HG02610 (cell line): ENCODE data around the gene CALD1.
A peak's percentile ranks its signal among the peaks of the same experiment; 100 is the strongest.
"Not testable (repeated sequence)": the region's sequence is repeated elsewhere in the genome, so short reads cannot be mapped to it uniquely, and the experiment has no call there.

ENCODE experiments used
- ATAC-seq: cut with Tn5 transposase; IDR thresholded peaks from one replicate; pipeline ENCODE4 v1.9.1; 2021; ENCODE audit warnings: mild to moderate bottlenecking, moderate library complexity; ENCODE audit not compliant: unreplicated experiment

Gene CALD1

DNA sequence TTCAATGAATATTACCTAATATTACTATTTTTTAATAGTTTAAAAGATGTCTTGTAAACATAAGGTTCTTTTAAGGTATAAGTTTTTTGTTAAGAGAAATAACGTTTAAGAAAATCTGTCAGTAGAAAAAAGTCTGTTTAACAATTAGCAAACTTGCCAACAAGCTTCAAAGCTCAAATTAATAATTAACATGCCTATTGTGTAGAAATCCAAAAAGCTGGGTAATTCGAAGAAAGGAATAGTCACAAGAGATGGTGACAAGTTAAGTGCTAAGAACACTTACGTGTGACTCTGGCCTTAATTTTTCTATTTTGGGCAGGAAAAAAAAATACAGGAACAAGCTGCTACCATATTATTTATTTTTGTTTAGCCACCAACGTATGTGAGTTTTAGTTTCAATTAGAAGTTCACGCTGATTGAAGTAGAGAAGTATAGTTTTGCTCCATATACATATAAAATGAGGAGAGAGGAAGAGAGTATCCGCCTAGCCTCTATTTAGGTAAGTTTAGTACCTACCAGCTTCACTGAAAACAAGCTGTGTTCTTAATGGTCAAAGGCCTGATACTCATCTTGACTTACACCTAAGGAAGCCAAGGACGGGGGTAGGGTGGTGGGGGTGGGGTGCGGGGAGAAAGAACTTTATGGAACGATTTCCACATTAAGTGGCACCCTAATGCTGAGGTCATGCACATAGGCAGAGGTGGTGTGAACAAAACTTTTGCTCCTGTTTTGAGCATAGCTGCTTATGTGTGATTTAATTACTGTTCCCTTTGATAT, 163.4 kb downstream of the CALD1 start:
- no peak for ATAC-seq

- ATAC-seq: peak; percentile 60
Observed at GRCh38 chr7:134943785-134944400, 164.5 kb downstream of the CALD1 start.

DNA sequence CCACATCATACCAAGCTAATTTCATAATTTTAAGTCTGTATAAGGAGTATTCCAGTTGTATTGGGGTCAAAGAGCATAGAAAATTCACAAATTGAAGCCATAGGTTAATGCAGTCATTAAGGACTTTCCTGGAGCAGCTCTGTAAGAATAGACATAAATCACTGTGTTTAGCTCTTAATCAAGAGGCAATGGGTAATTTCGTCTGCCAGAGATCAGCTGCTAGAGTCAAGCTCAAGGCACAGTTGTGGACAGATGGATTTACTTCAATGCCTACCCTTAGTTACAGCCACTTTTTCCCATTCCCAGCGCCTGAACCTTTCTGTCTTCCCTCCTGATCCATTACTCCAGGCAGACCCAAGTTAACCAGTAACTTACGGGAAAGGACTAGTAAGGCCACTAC, 166.3 kb downstream of the CALD1 start:
- ATAC-seq: no peak

DNA sequence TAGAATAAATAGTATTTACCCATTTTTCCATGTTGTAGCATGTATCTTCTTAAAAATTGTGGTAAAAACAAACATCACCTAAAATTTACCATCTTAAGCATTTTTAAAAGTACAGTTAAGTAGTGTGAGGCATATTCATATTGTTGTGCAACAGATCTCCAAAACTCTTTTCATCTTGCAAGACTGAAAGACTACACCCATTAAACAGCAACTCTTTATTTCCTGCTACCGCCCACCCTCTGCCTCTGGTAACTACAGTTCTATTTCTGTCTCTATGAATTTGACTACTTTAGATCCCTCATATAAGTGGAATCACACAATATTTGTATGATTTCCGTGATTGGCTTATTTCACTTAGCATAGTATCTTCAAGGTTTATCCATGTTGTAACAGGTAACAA, 166.8 kb downstream of the CALD1 start:
- ATAC-seq: no peak

GRCh38 chr7:134947329-134947728, 167.9 kb downstream of the CALD1 start:
- ATAC-seq: no peak

GRCh38 chr7:134947831-134948230, 168.4 kb downstream of the CALD1 start:
- ATAC-seq: no peak

GRCh38 chr7:134948246-134948645, 168.8 kb downstream of the CALD1 start:
- ATAC-seq: no peak

- no peak for ATAC-seq
Observed at GRCh38 chr7:134948736-134949135, 169.3 kb downstream of the CALD1 start.

- no peak for ATAC-seq
Observed at GRCh38 chr7:134949171-134949570, 169.7 kb downstream of the CALD1 start.

GRCh38 chr7:134954197-134955082, 175.0 kb downstream of the CALD1 start:
- no peak for ATAC-seq

DNA sequence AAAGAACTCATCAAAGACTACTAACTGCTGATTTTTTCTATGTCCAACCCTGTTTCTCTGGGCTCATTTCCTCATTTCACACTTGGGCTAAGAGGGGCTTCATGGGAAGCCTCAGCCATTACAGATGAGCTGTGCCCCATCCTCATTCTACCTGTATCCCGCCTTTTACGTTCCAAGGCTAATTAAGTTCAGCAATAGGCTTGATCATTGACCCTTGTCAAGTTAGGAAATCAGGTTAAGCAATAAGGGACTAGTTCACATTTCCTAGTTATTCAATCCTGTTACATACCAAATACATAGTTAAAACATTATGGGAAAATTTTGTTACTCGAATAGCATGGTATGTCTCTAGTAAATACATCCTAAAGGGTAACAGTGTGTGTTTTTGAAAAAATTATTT, 177.6 kb downstream of the CALD1 start:
- no peak for ATAC-seq

DNA sequence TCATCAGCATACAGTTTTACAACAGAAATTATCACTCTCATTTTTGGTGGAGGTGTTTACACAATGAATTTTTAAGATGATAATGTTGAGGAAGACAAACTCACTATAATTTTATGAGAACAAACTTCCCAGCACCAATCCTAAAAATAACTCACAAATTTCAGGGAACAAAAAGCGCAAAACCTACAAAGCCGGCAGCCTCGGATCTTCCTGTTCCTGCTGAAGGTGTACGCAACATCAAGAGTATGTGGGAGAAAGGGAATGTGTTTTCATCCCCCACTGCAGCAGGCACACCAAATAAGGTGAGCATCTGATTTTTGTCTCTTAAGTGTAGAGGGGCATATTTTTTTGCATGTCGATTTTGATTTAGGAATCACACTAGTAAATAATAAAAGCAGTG, 180.4 kb downstream of the CALD1 start:
- no peak for ATAC-seq

DNA sequence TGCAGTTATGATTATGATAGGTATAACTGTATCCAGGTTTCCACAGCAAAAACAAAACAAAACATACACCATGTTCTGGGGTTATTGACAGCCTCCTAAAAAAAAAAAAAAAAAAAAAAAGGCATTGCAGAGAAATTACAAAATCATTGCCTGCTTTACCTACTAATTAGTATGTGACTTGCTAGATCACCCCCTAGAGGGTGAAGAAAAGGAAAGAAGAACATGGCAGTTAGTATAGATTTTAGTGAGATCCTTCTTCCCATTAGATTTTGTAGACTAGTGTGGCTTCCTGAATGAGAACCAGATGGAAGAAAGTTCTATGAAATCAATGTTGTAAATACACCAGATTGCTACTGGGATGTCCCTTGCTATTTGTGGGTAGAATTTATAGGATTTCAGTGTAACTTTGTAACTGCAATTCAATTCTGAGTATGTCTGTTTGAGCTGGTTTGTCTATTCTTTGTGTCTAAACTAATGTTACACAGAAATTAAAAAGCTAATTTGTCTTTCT, 182.9 kb downstream of the CALD1 start:
- ATAC-seq: no peak

DNA sequence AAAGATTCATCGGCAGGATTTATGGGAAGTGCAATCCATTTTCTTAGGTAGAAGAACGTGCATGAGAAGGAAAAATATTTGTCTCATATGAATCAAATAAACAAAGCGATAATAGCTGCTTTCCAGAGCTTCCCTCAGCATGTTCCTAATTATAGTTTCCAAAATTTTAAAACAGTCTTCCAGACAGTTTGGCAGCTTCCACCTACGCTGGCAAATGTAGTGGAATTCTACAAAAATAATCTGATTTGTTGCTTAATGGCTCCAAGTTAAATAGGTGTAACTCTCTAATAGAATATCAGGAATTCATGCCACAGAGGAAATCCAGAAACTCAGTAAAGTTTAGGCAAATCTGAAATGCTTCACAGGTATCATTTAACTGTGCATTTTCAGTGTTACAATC, 183.6 kb downstream of the CALD1 start:
- ATAC-seq: no peak

DNA sequence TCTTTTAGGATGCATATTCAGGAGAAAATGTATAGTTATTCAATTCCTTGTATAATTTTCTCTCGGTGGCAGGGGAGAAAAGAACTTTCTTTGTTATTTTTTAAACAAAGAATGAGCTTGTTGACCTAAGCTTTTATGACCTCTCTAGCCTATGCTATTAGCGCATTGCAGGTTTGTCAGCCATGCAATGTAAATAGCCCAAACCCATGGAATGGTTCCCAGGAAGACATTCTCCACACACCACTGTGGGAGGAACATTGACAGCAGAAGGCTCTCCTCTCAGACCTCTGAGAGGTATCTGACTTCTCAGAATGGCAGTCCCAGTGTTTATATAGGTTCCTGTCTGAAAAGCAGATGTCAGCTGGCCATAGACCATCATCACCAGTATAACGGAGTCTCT, 187.3 kb downstream of the CALD1 start:
- ATAC-seq: no peak

- ATAC-seq: no peak
Observed at GRCh38 chr7:134968110-134968509, 188.7 kb downstream of the CALD1 start.

- ATAC-seq: not testable (repeated sequence)
Observed at GRCh38 chr7:134981645-134982044, 202.2 kb downstream of the CALD1 start.

- peak; percentile 31 for ATAC-seq
Observed at GRCh38 chr7:134985894-134986362, 206.5 kb downstream of the CALD1 start.

- peak; percentile 93 for ATAC-seq
Observed at GRCh38 chr7:134986363-134987251, 207.2 kb downstream of the CALD1 start, which contains the start of gene AGBL3. AGBL3 (plus strand) TSS chr7:134986508; CDS start chr7:134987934, 1,426 bp downstream.

DNA sequence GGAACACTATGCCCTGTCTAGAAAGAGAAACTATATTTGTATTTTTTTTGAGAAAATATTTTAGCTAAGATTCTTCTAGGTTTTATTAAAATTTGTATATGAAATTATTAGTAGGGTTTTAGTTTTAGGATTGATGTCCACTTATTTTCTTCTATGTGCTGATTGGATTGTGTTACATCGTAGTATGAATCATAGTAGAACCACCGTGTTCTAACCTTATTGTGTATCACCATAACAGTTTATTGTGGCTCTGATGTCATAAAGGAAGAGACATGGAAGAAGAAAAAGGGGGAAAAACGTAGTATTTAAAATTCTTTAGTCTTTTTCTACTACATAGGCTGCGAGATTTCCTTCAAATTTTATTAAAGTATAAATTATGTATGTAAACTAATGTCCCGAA, 208.7 kb downstream of the CALD1 start:
- no peak for ATAC-seq
